ENCODE results near the gene SGTA.

SGTA gene

GRCh38 chr19:2791876-2792275 lies 8.8 kb upstream of the SGTA start:
- no peak for DNase-seq (ENCODE audit: low read depth)
- no peak overlapping the region for H3K4me3 ChIP-seq (ENCODE audit: low read depth, low read length)
- TF ChIP-seq, protein P1, sequence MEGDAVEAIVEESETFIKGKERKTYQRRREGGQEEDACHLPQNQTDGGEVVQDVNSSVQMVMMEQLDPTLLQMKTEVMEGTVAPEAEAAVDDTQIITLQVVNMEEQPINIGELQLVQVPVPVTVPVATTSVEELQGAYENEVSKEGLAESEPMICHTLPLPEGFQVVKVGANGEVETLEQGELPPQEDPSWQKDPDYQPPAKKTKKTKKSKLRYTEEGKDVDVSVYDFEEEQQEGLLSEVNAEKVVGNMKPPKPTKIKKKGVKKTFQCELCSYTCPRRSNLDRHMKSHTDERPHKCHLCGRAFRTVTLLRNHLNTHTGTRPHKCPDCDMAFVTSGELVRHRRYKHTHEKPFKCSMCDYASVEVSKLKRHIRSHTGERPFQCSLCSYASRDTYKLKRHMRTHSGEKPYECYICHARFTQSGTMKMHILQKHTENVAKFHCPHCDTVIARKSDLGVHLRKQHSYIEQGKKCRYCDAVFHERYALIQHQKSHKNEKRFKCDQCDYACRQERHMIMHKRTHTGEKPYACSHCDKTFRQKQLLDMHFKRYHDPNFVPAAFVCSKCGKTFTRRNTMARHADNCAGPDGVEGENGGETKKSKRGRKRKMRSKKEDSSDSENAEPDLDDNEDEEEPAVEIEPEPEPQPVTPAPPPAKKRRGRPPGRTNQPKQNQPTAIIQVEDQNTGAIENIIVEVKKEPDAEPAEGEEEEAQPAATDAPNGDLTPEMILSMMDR (conservative IDR thresholded peaks at IDR 0.05; ENCODE audit: low read depth, low read length), result no peak

DNA sequence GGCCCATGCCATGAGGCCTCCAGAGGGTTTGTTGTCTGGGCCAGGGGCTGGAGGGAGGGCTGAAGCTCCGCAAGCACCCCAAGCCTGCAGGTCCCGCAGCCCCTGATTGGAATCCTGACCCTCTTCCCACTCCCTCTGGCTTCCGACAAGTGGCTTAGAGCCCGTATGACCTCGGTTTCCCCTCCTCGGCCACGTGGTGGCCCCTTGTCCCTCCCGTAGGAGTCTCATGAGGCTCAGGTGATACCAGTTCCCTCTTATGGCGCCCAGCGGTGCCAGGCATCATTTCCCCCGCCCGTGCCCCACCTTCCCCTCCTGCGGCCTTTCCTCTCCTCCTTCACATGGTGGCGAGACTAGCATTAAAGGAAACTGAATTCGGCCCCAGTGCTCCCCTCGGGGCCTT lies 8.4 kb upstream of the SGTA start:
- DNase-seq (ENCODE audit: low read depth), result no peak
- TF ChIP-seq, protein P1 (conservative IDR thresholded peaks at IDR 0.05; ENCODE audit: low read depth, low read length), result no peak
- no peak overlapping the region for H3K4me3 ChIP-seq (ENCODE audit: low read depth, low read length)

- no peak overlapping the region for H3K4me3 ChIP-seq (ENCODE audit: low read depth, low read length)
- TF ChIP-seq, protein P1 (conservative IDR thresholded peaks at IDR 0.05; ENCODE audit: low read depth, low read length), result no peak
- DNase-seq (ENCODE audit: low read depth), result no peak
Observed at GRCh38 chr19:2790557-2791271, 7.6 kb upstream of the SGTA start.

DNA sequence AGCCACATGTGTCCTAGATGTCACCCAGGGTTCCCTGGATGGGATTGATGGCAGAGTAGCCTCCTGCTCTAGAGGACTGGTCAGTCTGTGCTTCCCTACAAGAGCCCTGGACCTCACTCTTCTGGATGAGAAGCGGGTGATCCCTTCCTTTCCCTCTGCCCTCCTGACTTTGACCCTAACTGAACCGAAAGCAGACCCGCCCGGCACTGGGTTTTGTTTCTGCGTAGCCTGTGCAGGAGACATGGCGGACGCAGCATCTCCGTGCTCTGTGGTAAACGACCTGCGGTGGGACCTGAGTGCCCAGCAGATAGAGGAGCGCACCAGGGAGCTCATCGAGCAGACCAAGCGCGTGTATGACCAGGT lies 7.1 kb upstream of the SGTA start:
- TF ChIP-seq, protein P1 (conservative IDR thresholded peaks at IDR 0.05; ENCODE audit: low read depth, low read length), result no peak
- H3K4me3 ChIP-seq (ENCODE audit: low read depth, low read length), result no peak overlapping the region
- DNase-seq (ENCODE audit: low read depth), result no peak

- TF ChIP-seq, protein P1 (conservative IDR thresholded peaks at IDR 0.05; ENCODE audit: low read depth, low read length), result no peak
- no peak overlapping the region for H3K4me3 ChIP-seq (ENCODE audit: low read depth, low read length)
- DNase-seq (ENCODE audit: low read depth), result no peak
Observed at GRCh38 chr19:2788237-2788636, 5.2 kb upstream of the SGTA start.

GRCh38 chr19:2787115-2787514 lies 4.0 kb upstream of the SGTA start:
- H3K4me3 ChIP-seq (ENCODE audit: low read depth, low read length), result no peak overlapping the region
- TF ChIP-seq, protein P1 (conservative IDR thresholded peaks at IDR 0.05; ENCODE audit: low read depth, low read length), result no peak
- DNase-seq (ENCODE audit: low read depth), result no peak

All from choroid plexus epithelial cell (primary cell).